Lower leg skin (tissue), 4 donors: ENCODE results near the gene TNFSF8. TPM values are rescaled to one million over a fixed set of nuclear protein-coding genes. Genes with fewer than 3 reads are reported as not detected.

Experiments used
- DNase-seq, 2 donors: peaks; one replicate each; pipeline ENCODE4 v3.0.0-alpha.2; 2019; ENCODE audit warnings: low spot score in 2 of 2
- H3K4me3 ChIP-seq: fragments of 200-600 bp; sonication (generic); 2 replicates; pipeline ENCODE4 v1.5.1; 2017; ENCODE audit warnings: mild to moderate bottlenecking, low read depth; ENCODE audit not compliant: poor library complexity, severe bottlenecking
- CTCF ChIP-seq, 3 donors: fragments of 450-650 bp; IDR thresholded peaks; one replicate each; pipeline ENCODE4 v1.5.1; 2016; ENCODE audit warnings: antibody characterized with exemption in 3 of 3, mild to moderate bottlenecking in 3 of 3, moderate library complexity in 2 of 3
- POLR2A ChIP-seq, 2 donors: fragments of 450-650 bp; IDR thresholded peaks; one replicate each; pipeline ENCODE4 v1.6.1; 2016 to 2017; ENCODE audit warnings: antibody characterized with exemption in 2 of 2, mild to moderate bottlenecking in 1 of 2, moderate library complexity in 1 of 2
- WGBS, 2 donors: methylation state at CpG; one replicate each; pipeline ENCODE4 v1.1.5; 2018; 5-methylcytosine and 5-hydroxymethylcytosine counted together
- intact Hi-C: fragments of 100-400 bp; cut with DNase I; formaldehyde crosslinking; loops from one replicate; pipeline ENCODE4 v1.15.0; 2023; ENCODE audit warnings: low total_unique reads
- total RNA-seq, 4 donors: library from RNA; depleted of rRNA; stranded (reverse); fragments of >200 nt; gene quantifications; one replicate each; pipeline ENCODE4 v1.1.0, GENCODE V29; 2016

The TNFSF8 gene
- total RNA-seq, 4 donors from 2014 or later = 0.27 to 2.5 (median 0.93) TPM

DNA sequence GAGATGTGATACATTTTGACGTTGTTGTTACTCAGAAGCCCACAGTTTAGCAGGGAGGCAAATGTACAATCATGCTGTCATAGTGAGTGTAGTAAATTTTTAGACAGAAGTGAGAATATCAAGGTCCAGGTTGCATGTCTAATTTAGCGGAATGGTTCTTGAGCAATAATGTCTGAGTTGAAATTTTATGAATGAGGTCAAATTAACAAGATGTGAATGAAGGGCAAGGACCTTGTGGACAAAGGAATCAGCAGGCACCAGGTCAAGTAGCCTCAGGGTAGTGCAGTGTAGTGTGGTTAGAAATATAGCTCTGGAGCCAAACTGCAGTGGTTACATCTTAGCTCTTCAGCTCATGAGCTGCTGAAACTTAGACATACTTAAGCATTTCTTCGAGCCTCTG lies 36.2 kb downstream of the TNFSF8 start:
- intact Hi-C loops = no loop called here
- H3K4me3 ChIP-seq = no peak overlapping the region
- TF ChIP-seq CTCF (IDR thresholded peaks at IDR 0.05) = no peak
- no peak for TF ChIP-seq POLR2A (IDR thresholded peaks at IDR 0.05)
- no peak for DNase-seq
- WGBS, 2 donors = 67 to 71% methylated on average over 3 of the region's 3 CpGs

- 73 to 78% methylated on average over 4 of the region's 4 CpGs for WGBS, 2 donors
Observed at GRCh38 chr9:114893221-114894010, 37.0 kb downstream of the TNFSF8 start.

GRCh38 chr9:114889802-114890224 lies 40.6 kb downstream of the TNFSF8 start:
- H3K4me3 ChIP-seq = no peak overlapping the region
- 30 to 45% methylated on average over 3 of the region's 3 CpGs for WGBS, 2 donors
- intact Hi-C loops = loop anchor here (1.0 kb wide), 1 partner anchor 11 kb away; no protein-coding TSS in a partner anchor
- no peak for TF ChIP-seq POLR2A (IDR thresholded peaks at IDR 0.05)
- no peak for TF ChIP-seq CTCF (IDR thresholded peaks at IDR 0.05)
- DNase-seq = peak in 1 of 2 donors; percentile 46

More at GRCh38 chr9:114893221-114894010, 37.0 kb downstream of the TNFSF8 start:
- intact Hi-C loops = no loop called here
- H3K4me3 ChIP-seq = no peak overlapping the region
- TF ChIP-seq CTCF (IDR thresholded peaks at IDR 0.05) = no peak
- TF ChIP-seq POLR2A (IDR thresholded peaks at IDR 0.05) = no peak
- no peak for DNase-seq

DNA sequence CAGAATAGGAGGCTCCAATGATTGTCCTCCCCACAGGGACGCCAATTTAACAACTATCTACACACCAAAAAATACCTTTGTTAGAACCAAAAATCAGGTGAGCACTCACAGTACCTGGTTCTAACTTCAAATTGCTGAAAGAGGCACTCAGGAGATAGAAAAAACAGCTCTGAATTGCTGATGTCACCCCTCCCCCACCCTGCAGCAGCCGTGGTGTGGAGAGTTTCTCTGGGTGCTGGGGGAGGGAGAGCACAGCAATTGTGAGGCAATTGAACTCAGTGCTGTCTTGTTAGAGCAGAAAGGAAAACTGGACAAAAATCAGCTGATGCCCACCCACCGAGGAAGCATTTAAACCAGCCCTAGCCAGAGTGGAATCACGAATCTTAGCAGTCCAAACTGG lies 41.8 kb downstream of the TNFSF8 start:
- DNase-seq = no peak
- 88 to 89% methylated on average over 4 of the region's 4 CpGs for whole genome bisulfite sequencing, 2 donors
- intact Hi-C loops = no loop called here
- no peak overlapping the region for H3K4me3 ChIP-seq
- TF ChIP-seq CTCF (IDR thresholded peaks at IDR 0.05) (no peak), POLR2A (IDR thresholded peaks at IDR 0.05) (no peak)

DNA sequence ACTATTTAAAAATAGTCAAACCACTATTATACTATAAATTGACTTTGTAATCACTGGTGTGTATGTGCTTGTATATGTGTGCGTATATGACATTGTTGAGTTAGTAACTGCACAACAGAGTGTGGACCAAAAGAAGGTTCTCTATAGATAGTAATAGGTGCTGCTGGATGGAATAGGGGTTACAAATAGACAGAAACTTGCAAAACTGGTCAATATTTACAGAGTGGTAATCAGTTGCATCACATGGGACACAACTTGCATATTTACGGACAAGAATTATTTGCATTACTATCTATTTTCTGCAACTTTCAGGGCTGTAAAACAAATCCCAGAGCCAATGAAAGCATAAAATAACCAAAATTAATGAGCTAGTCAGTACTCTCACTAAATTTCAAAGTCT lies 42.4 kb downstream of the TNFSF8 start:
- DNase-seq = no peak
- 96 to 100% methylated on average over 2 of the region's 2 CpGs for WGBS, 2 donors
- intact Hi-C loops = no loop called here
- H3K4me3 ChIP-seq = no peak overlapping the region
- TF ChIP-seq CTCF (IDR thresholded peaks at IDR 0.05) = no peak
- TF ChIP-seq POLR2A (IDR thresholded peaks at IDR 0.05) = no peak
